Right lobe of liver (tissue), 4 donors: ENCODE data around the gene FARS2.

Experiments
- CTCF ChIP-seq, 4 donors: fragments of 200-600 bp in 3 of 4; fragments of 450-650 bp in 1 of 4; IDR thresholded peaks; one replicate each; pipeline versions ENCODE4 v1.5.1 to v1.8.0; 2016 to 2022; ENCODE audit warnings: antibody characterized with exemption in 4 of 4, mild to moderate bottlenecking in 2 of 4
- POLR2A ChIP-seq: fragments of 450-650 bp; IDR thresholded peaks from one replicate; pipeline ENCODE4 v1.6.1; 2017; ENCODE audit warnings: antibody characterized with exemption, mild to moderate bottlenecking
- donor health status: DM: no; HTN: no; CAD: no.
- donor health status: DM: no; HTN: no; CAD: no.
- donor health status: DM: no; HTN: yes; CAD: no.

GRCh38 chr6:5761370-5761769, 500.1 kb downstream of the FARS2 start:
- TF ChIP-seq CTCF (IDR thresholded peaks at IDR 0.05), result no peak
- TF ChIP-seq POLR2A, result no peak
